GM23248 (cell line): ENCODE data around the gene ADAMTSL1.

Source experiments
- EZH2 ChIP-seq: fragments of 200-600 bp; sonication (generic); IDR thresholded peaks from 2 replicates; pipeline ENCODE4 v1.6.1; 2018; ENCODE audit warnings: antibody characterized with exemption, mild to moderate bottlenecking; ENCODE audit not compliant: insufficient read depth, poor library complexity, severe bottlenecking
- EZH2phosphoT487 ChIP-seq: fragments of 200-600 bp; sonication (generic); IDR thresholded peaks from 2 replicates; pipeline ENCODE4 v1.6.1; 2018; ENCODE audit warnings: antibody characterized with exemption, moderate library complexity, mild to moderate bottlenecking, low read depth; ENCODE audit not compliant: insufficient read depth

DNA sequence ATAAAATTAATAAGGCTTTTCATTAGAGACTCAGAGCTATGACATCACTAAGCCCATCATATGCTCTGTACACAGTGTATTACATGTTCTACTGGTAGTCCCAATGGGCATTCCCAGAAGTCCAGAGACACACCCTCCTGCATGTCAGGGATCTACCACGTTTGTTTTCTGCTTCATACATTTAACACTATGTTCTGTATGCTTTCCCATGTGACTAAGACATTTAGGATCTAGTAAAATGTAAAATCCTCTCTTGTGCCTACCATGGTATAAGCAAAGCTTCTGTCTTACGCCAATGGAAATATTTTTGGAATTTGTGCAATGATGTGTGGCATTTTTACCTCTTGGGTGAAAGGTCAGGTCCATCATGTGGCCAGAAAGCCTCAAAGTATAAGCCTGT lies 192.4 kb downstream of the ADAMTSL1 start:
- TF ChIP-seq EZH2, result no peak
- no peak for TF ChIP-seq EZH2phosphoT487
